ENCODE data around the gene GSAP. TPM values are rescaled to one million over a fixed set of nuclear protein-coding genes. Genes with fewer than 3 reads are reported as not detected.

Gene GSAP
- total RNA-seq, 1 experiment from 2014 or later = 0.85 TPM

GRCh38 chr7:77395626-77396025 is 20.5 kb downstream of the GSAP start:
- CTCF ChIA-PET = no interaction called here
- TF ChIP-seq POLR2AphosphoS5 (IDR thresholded peaks at IDR 0.05; ENCODE audit: low read depth, low read length) (no peak), CTCF (IDR thresholded peaks at IDR 0.05) (no peak), TCF7L2 (IDR thresholded peaks at IDR 0.05; ENCODE audit: low read depth, low read length) (no peak), REST (IDR thresholded peaks at IDR 0.05; ENCODE audit: insufficient read depth in 1 of 2, low read depth in 2 of 2, low read length in 1 of 2) (no peak), SIN3A (IDR thresholded peaks at IDR 0.05; ENCODE audit: borderline replicate concordance, insufficient read depth, low read depth, low read length) (no peak)
- H3K36me3 ChIP-seq (ENCODE audit: control insufficient read depth, insufficient read depth, low read length) = no peaks in the 10 kb centered on the region
- H3K4me1 ChIP-seq (ENCODE audit: control insufficient read depth, insufficient read depth, low read length) = no peaks in the 10 kb centered on the region
- no peak for DNase-seq (ENCODE audit: low read depth, low spot score)
- H3K4me3 ChIP-seq (ENCODE audit: low read depth in 2 of 2, low read length in 2 of 2) = no peak overlapping the region
- no peaks in the 10 kb centered on the region for H3K9me3 ChIP-seq (ENCODE audit: control insufficient read depth, insufficient read depth, low read depth, low read length)
- POLR2A ChIA-PET = no interaction called here
- H3K27me3 ChIP-seq (ENCODE audit: control insufficient read depth, insufficient read depth, low read length) = peaks cover 7% of the 10 kb centered on the region; the same call in 1 of the 2 replicates
- in situ Hi-C loops (cut with HindIII; ENCODE audit: low pct_unique_long_range_greater_than_20kb, low sequenced_read_pairs) (no loop called here), intact Hi-C loops (cut with micrococcal nuclease; ENCODE audit: unreplicated experiment) (no loop called here)
- BruUV-seq (replicated peaks) = no TSS peak
- no peak overlapping the region for H3K27ac ChIP-seq (ENCODE audit: low read length)
- ATAC-seq = no peak

GRCh38 chr7:77393954-77394353 is 22.2 kb downstream of the GSAP start:
- Histone ChIP-seq H3K4me3 (ENCODE audit: low read depth in 2 of 2, low read length in 2 of 2) (no peak overlapping the region), H3K27ac (ENCODE audit: low read length) (no peak overlapping the region), H3K4me1 (ENCODE audit: control insufficient read depth, insufficient read depth, low read length) (no peaks in the 10 kb centered on the region), H3K27me3 (ENCODE audit: control insufficient read depth, insufficient read depth, low read length) (peaks cover 6% of the 10 kb centered on the region; the same call in 1 of the 2 replicates), H3K36me3 (ENCODE audit: control insufficient read depth, insufficient read depth, low read length) (no peaks in the 10 kb centered on the region), H3K9me3 (ENCODE audit: control insufficient read depth, insufficient read depth, low read depth, low read length) (no peaks in the 10 kb centered on the region)
- in situ Hi-C loops (cut with HindIII; ENCODE audit: low pct_unique_long_range_greater_than_20kb, low sequenced_read_pairs) (no loop called here), intact Hi-C loops (cut with micrococcal nuclease; ENCODE audit: unreplicated experiment) (no loop called here)
- no TSS peak for BruUV-seq (replicated peaks)
- CTCF ChIA-PET = no interaction called here
- TF ChIP-seq POLR2AphosphoS5 (IDR thresholded peaks at IDR 0.05; ENCODE audit: low read depth, low read length) = no peak
- TF ChIP-seq REST (IDR thresholded peaks at IDR 0.05; ENCODE audit: insufficient read depth in 1 of 2, low read depth in 2 of 2, low read length in 1 of 2) = no peak
- no peak for TF ChIP-seq SIN3A (IDR thresholded peaks at IDR 0.05; ENCODE audit: borderline replicate concordance, insufficient read depth, low read depth, low read length)
- no peak for TF ChIP-seq CTCF (IDR thresholded peaks at IDR 0.05)
- TF ChIP-seq TCF7L2 (IDR thresholded peaks at IDR 0.05; ENCODE audit: low read depth, low read length) = no peak
- POLR2A ChIA-PET = no interaction called here
- ATAC-seq (no peak), DNase-seq (ENCODE audit: low read depth, low spot score) (no peak)

Data from Panc1 (cell line).